Upper lobe of right lung (tissue), 1 donor: ENCODE results near the gene KLF17. TPM values are rescaled to one million over a fixed set of nuclear protein-coding genes. Genes with fewer than 3 reads are reported as not detected.

Source experiments
- ATAC-seq: fragments of 200-7000 bp; cut with Tn5 transposase; one replicate; pipeline ENCODE4 v1.9.1; 2020; ENCODE audit warnings: mild to moderate bottlenecking, moderate library complexity
- DNase-seq: peaks from one replicate; pipeline ENCODE4 v3.0.0-alpha.2; 2020
- H3K27ac ChIP-seq: fragments of 200-600 bp; one replicate; pipeline ENCODE4 v1.8.0; 2022
- H3K27me3 ChIP-seq: fragments of 200-600 bp; one replicate; pipeline ENCODE4 v1.8.0; 2022; ENCODE audit warnings: mild to moderate bottlenecking
- H3K36me3 ChIP-seq: fragments of 200-600 bp; one replicate; pipeline ENCODE4 v1.8.0; 2022
- H3K4me1 ChIP-seq: fragments of 200-600 bp; one replicate; pipeline ENCODE4 v1.8.0; 2022
- H3K4me3 ChIP-seq: fragments of 200-600 bp; one replicate; pipeline ENCODE4 v1.8.0; 2022; ENCODE audit warnings: mild to moderate bottlenecking
- H3K9me3 ChIP-seq: fragments of 200-600 bp; one replicate; pipeline ENCODE4 v1.8.0; 2022
- CTCF ChIP-seq: fragments of 200-600 bp; IDR thresholded peaks from one replicate; pipeline ENCODE4 v1.8.0; 2022; ENCODE audit warnings: antibody characterized with exemption
- intact Hi-C: fragments of 100-400 bp; cut with DNase I; formaldehyde crosslinking; loops from one replicate; pipeline ENCODE4 v1.11.0; 2022
- total RNA-seq: library from RNA; stranded (reverse); fragmentation: NEBNext Ultra II Directional; extraction: Animal tissue kit (Norgen Biotek cat#: 25700); gene quantifications from one replicate; pipeline ENCODE4 v1.2.1, GENCODE V29; 2021
- donor health status: DM: no; HTN: yes; CAD: no; lungs with severe emphysema.

KLF17 gene
- total RNA-seq, 1 donor from 2014 or later, result 0.52 TPM

- no peak for TF ChIP-seq CTCF
- DNase-seq, result no peak
- peaks cover 4% of the 10 kb centered on the region for H3K4me1 ChIP-seq
- peak; percentile 70 for ATAC-seq
- no peaks in the 10 kb centered on the region for H3K36me3 ChIP-seq
- H3K4me3 ChIP-seq, result no peak overlapping the region
- no peak overlapping the region for H3K27ac ChIP-seq
- intact Hi-C loops, result no loop called here
- H3K27me3 ChIP-seq, result peaks cover 5% of the 10 kb centered on the region
- H3K9me3 ChIP-seq, result no peaks in the 10 kb centered on the region
Measured at GRCh38 chr1:44086692-44087474, 31.7 kb upstream of the KLF17 start.

DNA sequence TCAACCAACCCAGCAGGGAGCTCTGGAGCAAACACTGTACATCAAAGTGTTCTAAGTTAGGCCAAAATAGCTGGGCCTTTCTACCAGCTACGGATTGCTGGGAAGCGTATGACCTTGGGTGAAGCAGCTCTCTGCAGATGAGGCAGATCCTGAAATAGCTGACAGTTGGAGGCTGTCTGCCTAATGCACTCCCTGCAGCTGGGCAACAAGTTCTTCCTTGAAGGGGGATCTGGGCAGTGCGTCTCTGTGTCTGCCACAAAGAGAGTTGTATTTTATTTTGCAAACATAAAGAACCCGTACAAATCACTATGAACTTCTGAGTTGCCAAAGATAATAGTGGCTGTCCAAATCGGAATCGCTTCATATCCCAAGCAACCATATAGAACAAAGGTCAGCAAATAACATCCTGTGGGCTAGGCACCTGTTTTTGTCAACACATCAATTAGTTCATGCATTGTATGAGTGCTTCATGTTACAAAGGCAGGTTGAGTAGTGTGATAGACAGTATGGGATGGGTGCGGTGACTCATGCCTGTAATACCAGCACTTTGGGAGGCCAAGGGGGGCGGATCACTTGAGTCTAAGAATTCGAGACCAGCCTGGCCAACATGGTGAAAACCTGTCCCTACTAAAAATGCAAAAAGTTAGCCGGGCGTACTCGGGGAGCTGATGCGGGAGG, 29.1 kb upstream of the KLF17 start:
- no peak for TF ChIP-seq CTCF
- Histone ChIP-seq H3K27ac (no peak overlapping the region), H3K9me3 (no peaks in the 10 kb centered on the region), H3K4me1 (peaks cover 4% of the 10 kb centered on the region), H3K27me3 (no peaks in the 10 kb centered on the region), H3K4me3 (no peak overlapping the region), H3K36me3 (no peaks in the 10 kb centered on the region)
- intact Hi-C loops, result no loop called here
- DNase-seq, result no peak
- no peak for ATAC-seq

DNA sequence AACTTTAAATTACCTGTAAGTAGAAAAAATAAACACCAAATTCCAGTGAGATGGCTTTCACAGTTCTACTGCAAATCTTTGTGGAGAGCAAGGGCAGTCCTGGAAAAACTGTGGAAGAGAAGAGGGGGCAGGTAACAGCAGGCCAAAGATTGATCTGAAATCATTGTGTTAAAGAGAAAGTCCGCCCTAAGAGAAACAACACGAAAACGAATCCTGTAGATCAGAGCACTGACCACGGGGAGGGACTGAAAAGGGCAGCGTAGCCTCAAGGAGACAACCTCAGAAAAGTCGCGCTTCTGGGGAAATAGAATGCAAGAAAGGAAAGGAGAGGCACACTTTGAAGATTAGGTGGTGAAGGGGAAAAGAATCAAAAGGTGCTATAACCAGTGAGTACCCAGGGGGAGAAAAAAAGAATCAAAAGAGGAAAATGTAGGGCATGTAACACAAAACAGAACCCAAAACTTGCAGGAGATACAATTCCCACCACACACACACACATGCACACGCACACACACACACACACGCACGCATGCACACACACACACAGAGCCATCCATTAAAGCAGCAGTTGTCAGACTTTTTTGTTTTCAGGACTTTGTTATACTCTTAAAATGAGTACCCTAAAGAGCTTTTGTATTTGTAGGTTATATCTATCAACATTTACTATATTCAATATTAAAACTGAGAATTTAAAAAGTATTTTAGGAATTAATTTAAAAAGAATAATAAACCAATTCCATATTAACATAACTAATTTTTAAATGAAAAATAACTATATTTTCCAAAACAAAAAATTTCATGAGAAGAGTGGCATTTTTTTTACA, 28.0 kb upstream of the KLF17 start:
- H3K4me1 ChIP-seq, result no peaks in the 10 kb centered on the region
- H3K4me3 ChIP-seq, result no peak overlapping the region
- no peaks in the 10 kb centered on the region for H3K9me3 ChIP-seq
- intact Hi-C loops, result no loop called here
- no peak for TF ChIP-seq CTCF
- H3K27ac ChIP-seq, result no peak overlapping the region
- no peaks in the 10 kb centered on the region for H3K27me3 ChIP-seq
- no peaks in the 10 kb centered on the region for H3K36me3 ChIP-seq
- DNase-seq (no peak), ATAC-seq (no peak)

GRCh38 chr1:44094047-44094446, 24.6 kb upstream of the KLF17 start:
- TF ChIP-seq CTCF, result no peak
- Histone ChIP-seq H3K4me1 (no peaks in the 10 kb centered on the region), H3K9me3 (no peaks in the 10 kb centered on the region), H3K36me3 (no peaks in the 10 kb centered on the region), H3K4me3 (no peak overlapping the region), H3K27ac (no peak overlapping the region), H3K27me3 (no peaks in the 10 kb centered on the region)
- intact Hi-C loops, result no loop called here
- ATAC-seq, result no peak
- DNase-seq, result no peak

- ATAC-seq (no peak), DNase-seq (no peak)
- Histone ChIP-seq H3K4me3 (no peak overlapping the region), H3K4me1 (no peaks in the 10 kb centered on the region), H3K9me3 (no peaks in the 10 kb centered on the region), H3K36me3 (no peaks in the 10 kb centered on the region), H3K27ac (no peak overlapping the region), H3K27me3 (no peaks in the 10 kb centered on the region)
- intact Hi-C loops, result no loop called here
- TF ChIP-seq CTCF, result no peak
Measured at GRCh38 chr1:44100183-44100868, 18.3 kb upstream of the KLF17 start.
